K562 (cell line): ENCODE results near the gene TMEM135. TPM values are rescaled to one million over a fixed set of nuclear protein-coding genes. Genes with fewer than 3 reads are reported as not detected.
A peak's percentile ranks its signal among the peaks of the same experiment; 100 is the strongest.

Experiments
- CC2D1A ChIP-seq: fragments of 450-650 bp; IDR thresholded peaks from 2 replicates; pipeline ENCODE4 v1.6.1; 2017; ENCODE audit warnings: mild to moderate bottlenecking
- E2F6 ChIP-seq, 2 experiments: IDR thresholded peaks; 2 replicates each; pipeline ENCODE4 v1.6.1; 2011; ENCODE audit warnings: borderline replicate concordance in 1 of 2, control low read depth in 1 of 2, low read depth in 1 of 2, low read length in 1 of 2, mild to moderate bottlenecking in 1 of 2, mixed read lengths in 1 of 2, moderate library complexity in 1 of 2; ENCODE audit not compliant: insufficient read depth in 1 of 2, insufficient read length in 1 of 2, poor library complexity in 1 of 2, severe bottlenecking in 1 of 2; ENCODE audit errors: extremely low read depth in 1 of 2
- FOXK2 ChIP-seq, 2 experiments: fragments of 450-650 bp; IDR thresholded peaks in 1 of 2; conservative IDR thresholded peaks in 1 of 2; 2 replicates each; pipeline ENCODE4 v1.6.1; 2016; ENCODE audit warnings: low read depth in 2 of 2, mild to moderate bottlenecking in 1 of 2
- GABPB1 ChIP-seq: sonication (generic); formaldehyde crosslinking; IDR thresholded peaks from 2 replicates; pipeline ENCODE4 v1.8.0; 2022; ENCODE audit warnings: mild to moderate bottlenecking, missing genetic modification reagents
- HDAC6 ChIP-seq: IDR thresholded peaks from 2 replicates; pipeline ENCODE4 v1.6.1; 2012; ENCODE audit warnings: low read depth, mild to moderate bottlenecking, control low read depth, inconsistent platforms, low read length, moderate library complexity
- HIVEP1 ChIP-seq: fragments of 250-450 bp; sonication (Bioruptor Pico); IDR thresholded peaks from 2 replicates; pipeline ENCODE4 v1.4.0; 2020; ENCODE audit warnings: mild to moderate bottlenecking
- HNRNPH1 ChIP-seq: fragments of 200-400 bp; formaldehyde crosslinking; optimal IDR thresholded peaks from 2 replicates; pipeline ENCODE3; 2017; ENCODE audit warnings: low read depth, mild to moderate bottlenecking, low read length, moderate library complexity
- IRF2 ChIP-seq: sonication (generic); formaldehyde crosslinking; IDR thresholded peaks from 2 replicates; pipeline ENCODE4 v1.8.1; 2022; ENCODE audit warnings: mild to moderate bottlenecking, missing genetic modification reagents
- IRF9 ChIP-seq: fragments of 450-650 bp; IDR thresholded peaks from 2 replicates; pipeline ENCODE4 v1.6.1; 2016; ENCODE audit warnings: missing biosample characterization, missing genetic modification characterization
- MCM3 ChIP-seq: fragments of 450-650 bp; IDR thresholded peaks from 2 replicates; pipeline ENCODE4 v1.6.1; 2016
- PCBP2 ChIP-seq: fragments of 200-400 bp; formaldehyde crosslinking; IDR thresholded peaks from 2 replicates; pipeline ENCODE4 v1.6.1; 2018; ENCODE audit warnings: low read length, low read depth, mild to moderate bottlenecking, moderate library complexity; ENCODE audit not compliant: poor library complexity, severe bottlenecking
- PHTF2 ChIP-seq: fragments of 250-450 bp; sonication (Bioruptor Pico); IDR thresholded peaks from 2 replicates; pipeline ENCODE4 v1.5.0; 2021; ENCODE audit warnings: mild to moderate bottlenecking
- SAFB2 ChIP-seq: fragments of 200-400 bp; formaldehyde crosslinking; IDR thresholded peaks from 2 replicates; pipeline ENCODE4 v1.6.1; 2018; ENCODE audit warnings: borderline replicate concordance, low read length, low read depth, moderate library complexity; ENCODE audit not compliant: severe bottlenecking
- TAF15 ChIP-seq: fragments of 200-400 bp; formaldehyde crosslinking; IDR thresholded peaks from 2 replicates; pipeline ENCODE4 v1.6.1; 2017; ENCODE audit warnings: mild to moderate bottlenecking, low read depth, low read length, moderate library complexity
- TBP ChIP-seq: optimal IDR thresholded peaks from 2 replicates; pipeline ENCODE3; 2011; ENCODE audit warnings: low read depth, low read length, improper control_type of control experiment
- TFE3 ChIP-seq: fragments of 450-650 bp; formaldehyde crosslinking; IDR thresholded peaks from 2 replicates; pipeline ENCODE4 v1.4.0; 2020; ENCODE audit warnings: mild to moderate bottlenecking, mixed read lengths
- XRCC5 ChIP-seq: fragments of 200-400 bp; formaldehyde crosslinking; IDR thresholded peaks from 2 replicates; pipeline ENCODE4 v1.6.1; 2017; ENCODE audit warnings: low read depth, mild to moderate bottlenecking, low read length
- ZFP91 ChIP-seq: sonication (generic); formaldehyde crosslinking; IDR thresholded peaks from 2 replicates; pipeline ENCODE4 v1.8.0; 2022; ENCODE audit warnings: mild to moderate bottlenecking, missing genetic modification reagents
- ZNF253 ChIP-seq: fragments of 250-450 bp; sonication (Bioruptor Pico); conservative IDR thresholded peaks from 2 replicates; pipeline ENCODE4 v1.6.1; 2021; ENCODE audit warnings: mild to moderate bottlenecking
- ZNF263 ChIP-seq: sonication (generic); formaldehyde crosslinking; IDR thresholded peaks from 2 replicates; pipeline ENCODE4 v1.8.0; 2022; ENCODE audit warnings: mild to moderate bottlenecking, missing genetic modification reagents, borderline replicate concordance
- ZNF408 ChIP-seq: fragments of 250-450 bp; sonication (Bioruptor Pico); IDR thresholded peaks from 2 replicates; pipeline ENCODE4 v1.4.0; 2020; ENCODE audit warnings: low read depth, mild to moderate bottlenecking, moderate library complexity
- ZNF561 ChIP-seq: fragments of 450-650 bp; formaldehyde crosslinking; conservative IDR thresholded peaks from 2 replicates; pipeline ENCODE4 v1.4.0; 2020; ENCODE audit warnings: mild to moderate bottlenecking, moderate library complexity
- polyA plus RNA-seq, 8 experiments: library from polyadenylated mRNA; depleted of rRNA in 4 of 8; stranded (reverse) in 5 of 8; unstranded in 3 of 8; fragments of >200 nt; fragmentation: Nextera tagmentation in 2 of 8; fragmentation: Illumina TruSeq in 1 of 8; extraction: Ambion mirVana in 2 of 8; extraction: Trizol in 1 of 8; gene quantifications; 2 replicates each; pipeline versions ENCODE4 v1.2.1 to v1.2.3, GENCODE V29; 2011 to 2014; ENCODE audit warnings: inconsistent platforms in 1 of 8, missing spikeins in 1 of 8
- total RNA-seq, 7 experiments: library from RNA; depleted of rRNA in 6 of 7; stranded (reverse); fragments of >200 nt in 6 of 7; fragmentation: Illumina TruSeq in 2 of 7; extraction: Trizol in 2 of 7; gene quantifications; 2 replicates each; pipeline versions ENCODE4 v1.2.1 to v1.2.3, GENCODE V29; 2011 to 2021; ENCODE audit warnings: low replicate concordance in 1 of 7

Gene TMEM135
- total and polyA plus RNA-seq, 9 of the 15 experiments (the other 6 are each of a cell fraction or from before 2014, with no cell fraction given), result 17.3 to 53.6 (median 24.9) TPM

- TF ChIP-seq TFE3 (CRISPR knock-in tag) (no peak), ZNF561 (CRISPR knock-in tag) (no peak), SAFB2 (no peak), HIVEP1 (CRISPR knock-in tag) (peak; percentile 24; the same call in 1 of the 2 replicates), PHTF2 (CRISPR knock-in tag) (no peak), IRF9 (tag) (no peak), HDAC6 (no peak), CC2D1A (no peak), ZNF253 (CRISPR knock-in tag) (no peak), PCBP2 (no peak), FOXK2 (conservative IDR thresholded peaks at IDR 0.05 in 1 of 2, IDR thresholded peaks at IDR 0.05 in 1 of 2; ENCODE audit: low read depth in 2 of 2) (no peak), HNRNPH1 (no peak), TBP (peak; percentile 90), GABPB1 (CRISPR knock-in tag) (peak; percentile 64; the same call in 1 of the 2 replicates), ZNF263 (peak; percentile 56), TAF15 (no peak), MCM3 (no peak), ZNF408 (CRISPR knock-in tag) (no peak), XRCC5 (no peak), E2F6 (IDR thresholded peaks at IDR 0.05; ENCODE audit: borderline replicate concordance in 1 of 2, extremely low read depth in 1 of 2, insufficient read depth in 1 of 2, insufficient read length in 1 of 2, low read depth in 1 of 2, low read length in 1 of 2, poor library complexity in 1 of 2, severe bottlenecking in 1 of 2) (peak; percentile 93 to 96), ZFP91 (CRISPR knock-in tag) (no peak), IRF2 (CRISPR knock-in tag) (no peak)
Observed at GRCh38 chr11:87037450-87038234, at the start of gene TMEM135 (continued).
